Epidermal melanocyte (primary cell): Measurements from ENCODE around the gene FBLN2.

Experiments used
- DNase-seq: peaks from one replicate; pipeline ENCODE4 v3.0.0; 2011; ENCODE audit warnings: low spot score; ENCODE audit not compliant: insufficient read length

Gene FBLN2

DNA sequence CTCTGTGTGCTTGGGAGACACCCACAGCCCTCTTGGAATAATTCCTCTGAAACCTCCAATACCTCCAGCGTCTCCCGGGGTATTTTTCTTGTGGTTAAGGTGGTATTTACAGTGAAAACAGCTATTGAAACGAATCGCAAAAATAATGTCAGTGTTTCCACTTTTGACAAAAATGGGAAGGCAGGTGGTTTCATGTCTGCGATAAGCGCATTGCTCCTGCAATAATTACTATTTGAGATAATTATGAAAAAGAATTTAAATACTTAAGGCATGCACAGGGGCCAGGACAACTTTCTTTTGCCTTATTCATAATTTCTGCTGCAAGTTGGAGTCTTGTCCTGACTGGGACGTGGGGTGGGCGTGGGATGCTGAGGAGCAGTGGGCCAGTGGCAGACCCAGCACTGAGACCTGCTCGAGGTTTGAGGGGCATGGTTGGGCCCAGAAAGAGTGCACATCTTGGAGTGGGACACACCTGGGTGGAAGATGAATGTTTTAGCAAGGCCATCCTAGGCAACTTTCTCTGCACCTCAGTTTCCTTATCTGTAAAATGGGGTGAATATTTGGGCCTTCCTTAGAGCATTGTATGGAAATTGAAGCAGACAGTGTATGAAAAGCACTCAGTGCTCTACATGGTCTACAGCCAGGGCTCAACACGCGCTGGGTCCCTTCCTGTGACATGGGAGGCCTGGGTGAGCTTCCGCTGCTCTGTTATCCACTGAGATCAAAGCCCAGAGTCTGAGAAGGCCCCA lies 110.5 kb downstream of the FBLN2 start:
- DNase-seq: no peak

DNA sequence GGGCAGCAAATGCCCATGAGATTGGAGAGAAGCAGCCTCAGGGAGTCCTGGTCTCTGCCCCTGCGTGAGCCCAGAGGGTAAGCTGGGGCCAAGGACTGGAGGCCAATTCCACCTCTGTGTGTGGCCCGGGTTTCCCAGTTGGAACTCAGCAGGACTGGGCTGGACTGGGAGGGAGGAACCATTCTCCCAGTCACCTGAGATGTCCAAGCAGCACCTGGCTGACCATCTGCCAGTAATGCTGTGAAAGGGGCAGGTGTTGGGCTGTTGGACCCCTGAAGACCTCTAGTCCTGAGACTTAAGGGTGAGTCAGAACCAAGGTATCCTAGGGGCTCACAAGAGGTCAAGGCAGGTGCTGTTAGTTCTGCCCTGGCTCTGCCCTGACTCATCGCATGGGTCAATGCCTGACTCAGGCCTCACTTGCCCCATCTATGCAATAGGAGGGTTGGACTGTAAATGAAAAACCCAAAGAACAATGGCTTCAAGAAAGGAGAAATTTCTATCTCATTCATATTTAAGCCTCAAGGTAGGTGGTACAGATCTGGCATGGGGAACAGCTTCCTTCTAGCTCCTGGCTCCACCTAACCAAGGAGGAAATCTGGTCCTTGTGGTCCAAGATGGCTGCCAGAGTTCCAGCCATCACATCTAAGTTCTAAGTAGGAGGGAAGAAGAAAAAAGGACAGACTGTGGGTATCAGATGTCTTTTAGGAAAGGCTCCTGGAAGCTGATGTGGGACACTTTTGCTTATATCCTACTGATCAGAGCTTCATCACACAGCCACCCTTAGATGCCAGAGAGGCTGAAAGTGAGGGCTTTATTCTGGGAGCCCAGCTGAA lies 111.3 kb downstream of the FBLN2 start:
- DNase-seq: no peak

DNA sequence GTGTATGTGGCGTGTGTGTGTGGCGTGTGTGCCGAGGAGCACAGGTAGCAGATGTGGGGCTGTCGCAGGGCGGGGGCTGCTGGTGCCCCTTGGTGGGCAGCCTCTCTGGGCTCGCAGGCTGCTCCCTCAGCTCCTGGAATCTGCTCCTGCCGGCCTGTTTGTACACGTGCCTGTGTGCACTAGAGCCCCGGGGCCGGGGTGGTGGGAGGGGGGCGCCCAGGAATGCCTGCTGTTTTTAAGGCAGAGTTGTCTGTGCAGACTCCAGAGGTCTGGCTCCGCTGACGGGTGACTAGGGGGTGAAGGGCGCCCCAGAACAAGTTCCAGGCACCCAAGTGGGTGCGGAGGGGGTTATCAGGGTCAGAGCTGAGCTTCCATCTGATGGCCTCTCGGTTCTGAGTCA lies 112.2 kb downstream of the FBLN2 start:
- no peak for DNase-seq

DNA sequence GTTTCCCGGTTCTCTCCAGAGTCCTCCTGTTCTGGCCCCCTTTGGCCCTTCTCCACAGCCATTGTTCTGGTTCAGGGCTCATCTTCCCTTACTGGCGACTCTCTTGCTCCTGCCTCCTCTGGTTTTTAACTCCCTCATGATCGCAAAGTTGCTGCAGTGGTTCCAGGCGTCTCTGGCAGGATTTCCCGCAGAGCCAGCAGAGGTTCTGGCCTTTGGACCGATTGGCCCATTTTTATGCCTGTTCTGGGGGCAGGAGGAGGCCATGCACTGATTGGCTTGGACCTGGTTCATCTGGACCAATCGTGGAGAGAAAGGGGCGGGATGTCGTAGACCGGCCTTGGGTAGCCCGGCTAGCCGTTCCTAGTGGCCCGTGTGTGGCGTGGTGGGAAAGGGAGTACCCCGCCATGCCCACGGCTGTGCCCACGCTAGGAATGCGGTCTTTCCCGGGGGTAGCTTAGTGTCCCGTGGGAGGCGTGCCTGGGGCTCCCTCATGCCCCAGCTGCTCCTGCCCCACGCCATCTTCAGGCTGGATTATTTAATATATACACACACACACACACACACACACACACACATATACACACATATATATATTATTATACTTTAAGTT lies 113.4 kb downstream of the FBLN2 start:
- DNase-seq: no peak

DNA sequence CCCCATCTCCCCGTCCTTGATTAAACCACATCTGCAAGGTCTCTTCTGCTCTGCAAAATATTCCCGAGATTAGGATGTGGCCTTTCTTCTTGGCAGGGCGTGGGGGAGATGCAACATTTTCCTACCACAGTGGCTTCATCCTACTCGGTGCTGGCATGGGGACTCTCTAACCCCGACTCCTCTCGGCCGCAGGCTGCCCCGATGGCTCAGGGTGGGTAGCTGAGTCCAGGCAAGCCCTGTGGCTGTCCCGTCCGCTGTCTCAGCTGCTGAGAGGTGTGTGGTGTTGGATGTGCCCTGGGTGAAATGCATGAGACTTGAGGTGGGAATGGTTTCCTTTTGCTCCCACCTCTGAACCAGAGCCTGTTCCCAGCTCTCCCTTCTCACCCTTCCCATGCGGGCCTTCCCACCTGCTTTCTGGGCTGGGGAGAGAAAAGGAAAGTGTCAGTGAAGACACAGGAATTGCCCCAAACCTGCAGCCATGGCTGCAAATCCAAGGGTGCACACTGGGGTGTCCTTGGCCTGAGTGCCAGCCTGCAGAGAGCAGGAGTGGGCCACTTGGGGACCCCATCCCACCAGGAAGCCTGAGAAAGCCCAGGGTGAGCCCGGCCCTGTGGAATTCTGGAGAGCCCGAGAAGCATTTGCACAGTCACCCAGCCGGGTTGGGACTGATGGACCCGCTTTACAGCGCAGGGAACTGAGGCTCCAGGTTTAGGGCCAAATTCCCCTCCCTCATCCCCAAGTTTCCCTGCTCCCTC lies 115.0 kb downstream of the FBLN2 start:
- DNase-seq: no peak

DNA sequence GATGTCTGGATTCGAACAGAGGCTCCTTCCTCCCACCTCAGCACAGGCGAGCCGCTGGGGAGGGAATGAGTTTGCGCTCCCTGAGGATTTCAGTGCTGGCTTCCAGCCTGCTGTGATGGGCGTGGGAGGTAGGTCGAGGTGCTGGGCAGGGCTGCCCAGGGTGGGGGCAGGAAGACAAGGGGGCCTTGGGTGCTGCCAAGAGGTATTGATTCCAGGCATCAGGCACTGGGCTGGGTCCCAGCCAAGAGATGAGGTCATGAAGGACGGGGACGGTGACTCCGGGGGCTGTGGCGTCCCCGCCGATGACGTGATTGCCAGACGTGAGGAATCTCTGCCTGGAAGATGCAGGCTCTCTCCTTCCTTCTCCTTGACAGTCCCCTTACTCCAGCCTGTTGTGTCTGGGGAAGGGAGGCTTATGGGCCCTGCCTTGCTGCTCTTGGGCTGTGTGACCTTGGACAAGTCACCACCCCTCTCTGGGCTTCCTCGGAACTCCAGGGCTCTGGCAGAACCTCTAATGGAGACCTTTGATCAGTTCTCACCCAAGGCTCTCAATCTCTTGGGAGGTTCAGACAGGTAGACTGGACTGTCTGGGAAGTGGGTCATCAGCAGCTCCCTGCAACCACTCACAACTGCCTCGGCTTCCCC lies 116.8 kb downstream of the FBLN2 start:
- DNase-seq: no peak

DNA sequence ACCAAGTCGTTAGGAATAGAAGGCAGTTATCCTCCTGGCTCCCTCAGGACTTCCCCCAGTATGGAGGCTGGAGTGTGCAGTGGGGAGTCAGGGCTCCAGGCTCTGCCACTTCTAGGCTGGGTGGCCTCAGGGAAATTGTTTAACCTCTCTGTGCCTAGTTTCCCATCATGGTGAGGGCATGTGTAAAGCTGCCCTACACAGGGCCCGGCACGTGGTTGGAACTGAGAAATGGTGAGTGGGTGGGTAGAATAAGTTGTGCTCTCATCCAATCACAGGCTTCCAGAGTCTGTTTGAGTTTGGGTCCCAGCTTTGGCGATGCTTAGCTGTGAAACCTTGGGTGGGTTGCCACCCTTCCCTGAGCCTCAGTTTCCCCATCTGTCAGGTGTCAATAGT lies 117.3 kb downstream of the FBLN2 start:
- no peak for DNase-seq

DNA sequence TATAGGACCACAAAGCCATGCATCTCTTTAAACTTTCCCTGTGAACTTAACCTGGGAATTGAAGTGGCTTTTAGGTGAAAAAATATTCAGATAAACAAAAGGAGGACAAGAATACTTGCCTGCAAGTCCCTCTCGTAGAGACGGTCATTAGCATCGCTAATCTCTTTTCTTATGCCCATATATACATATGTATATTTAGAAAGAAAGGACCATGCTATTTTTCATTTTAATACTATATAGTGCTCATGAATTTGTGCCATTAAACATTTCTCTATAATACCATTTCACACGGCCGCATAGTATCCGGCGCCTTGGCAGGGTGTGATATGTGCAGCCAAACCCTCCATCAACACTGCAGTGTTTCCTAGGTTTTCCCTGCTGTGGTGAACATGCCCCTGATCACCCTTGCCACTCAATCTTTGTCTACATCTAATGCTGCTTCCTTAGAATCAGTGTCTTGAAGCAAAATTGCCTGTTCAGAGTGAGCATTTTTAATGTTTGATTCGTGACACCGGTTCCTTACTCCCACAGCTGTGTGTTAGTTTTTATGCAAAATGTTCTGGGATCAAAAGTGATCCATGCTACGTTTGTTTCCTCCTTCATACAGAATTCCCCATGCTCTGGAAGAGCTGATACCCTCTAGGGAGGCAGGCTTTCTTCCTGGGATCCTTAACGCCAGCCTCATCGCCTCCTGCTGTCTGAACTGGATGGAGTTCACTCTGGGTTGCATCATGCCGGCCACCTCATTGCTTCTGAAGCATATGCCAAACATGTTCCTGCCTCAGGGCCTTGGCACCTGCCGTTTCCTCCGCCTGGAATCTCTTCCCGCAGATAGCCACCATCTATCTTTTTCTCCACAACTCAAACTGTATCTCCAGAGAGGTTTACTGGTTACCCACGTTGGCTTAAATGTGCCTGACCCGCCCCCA lies 118.1 kb downstream of the FBLN2 start:
- DNase-seq: no peak

DNA sequence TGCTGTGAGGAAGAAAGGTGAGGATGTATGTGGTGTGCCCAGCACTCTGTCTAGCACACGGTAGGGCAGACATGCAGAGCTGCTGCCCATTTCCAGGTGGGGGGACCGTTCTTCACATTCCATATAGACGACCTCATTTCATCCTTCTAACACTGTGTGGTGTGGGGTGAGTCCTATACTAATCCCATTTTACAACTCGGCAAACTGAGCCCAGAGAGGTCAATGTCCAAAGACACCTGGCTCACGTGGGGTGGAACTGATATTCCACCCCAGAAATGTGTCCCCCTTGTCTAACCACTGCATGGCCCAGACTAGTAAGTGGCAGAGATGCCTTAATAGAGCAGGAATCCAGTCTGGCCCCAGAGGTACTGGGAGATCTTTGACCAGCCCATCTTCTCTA lies 119.2 kb downstream of the FBLN2 start:
- DNase-seq: no peak

DNA sequence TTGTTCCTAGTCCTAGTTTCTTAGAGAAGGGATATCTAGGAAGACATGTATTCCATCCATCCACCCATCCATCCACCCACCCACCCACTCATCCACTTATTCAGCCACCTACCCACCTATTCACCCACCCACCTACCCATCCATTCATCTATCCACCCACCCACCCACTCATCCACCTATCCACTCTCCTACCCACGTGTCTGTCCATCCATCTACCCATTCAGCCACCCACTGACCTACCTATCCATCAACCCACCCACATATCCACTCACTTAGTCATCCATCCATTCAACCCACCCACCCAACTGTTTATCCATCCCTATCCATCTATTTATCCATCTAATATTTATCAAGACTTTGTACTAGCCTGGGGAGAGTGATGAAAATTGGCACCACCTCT lies 120.5 kb downstream of the FBLN2 start:
- DNase-seq: no peak

DNA sequence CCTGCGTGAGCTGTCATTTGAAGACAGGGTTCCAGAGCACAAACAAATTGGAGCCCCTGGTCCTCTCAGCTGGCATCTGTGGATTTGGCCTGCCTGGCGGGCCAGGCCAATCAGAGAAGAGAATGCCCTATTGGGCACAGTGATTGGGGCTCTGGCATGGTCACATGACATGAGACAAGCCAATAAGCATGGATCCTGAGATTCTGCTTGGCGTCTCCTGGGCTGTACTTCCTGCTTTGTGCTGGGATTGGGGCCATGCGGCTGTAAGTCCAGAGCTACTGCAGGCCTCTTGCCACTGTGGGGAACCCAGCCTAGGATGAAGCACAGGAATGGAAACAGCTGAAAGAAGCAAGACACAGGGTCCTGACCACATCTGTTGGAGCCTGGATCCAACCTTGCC lies 121.4 kb downstream of the FBLN2 start:
- no peak for DNase-seq

DNA sequence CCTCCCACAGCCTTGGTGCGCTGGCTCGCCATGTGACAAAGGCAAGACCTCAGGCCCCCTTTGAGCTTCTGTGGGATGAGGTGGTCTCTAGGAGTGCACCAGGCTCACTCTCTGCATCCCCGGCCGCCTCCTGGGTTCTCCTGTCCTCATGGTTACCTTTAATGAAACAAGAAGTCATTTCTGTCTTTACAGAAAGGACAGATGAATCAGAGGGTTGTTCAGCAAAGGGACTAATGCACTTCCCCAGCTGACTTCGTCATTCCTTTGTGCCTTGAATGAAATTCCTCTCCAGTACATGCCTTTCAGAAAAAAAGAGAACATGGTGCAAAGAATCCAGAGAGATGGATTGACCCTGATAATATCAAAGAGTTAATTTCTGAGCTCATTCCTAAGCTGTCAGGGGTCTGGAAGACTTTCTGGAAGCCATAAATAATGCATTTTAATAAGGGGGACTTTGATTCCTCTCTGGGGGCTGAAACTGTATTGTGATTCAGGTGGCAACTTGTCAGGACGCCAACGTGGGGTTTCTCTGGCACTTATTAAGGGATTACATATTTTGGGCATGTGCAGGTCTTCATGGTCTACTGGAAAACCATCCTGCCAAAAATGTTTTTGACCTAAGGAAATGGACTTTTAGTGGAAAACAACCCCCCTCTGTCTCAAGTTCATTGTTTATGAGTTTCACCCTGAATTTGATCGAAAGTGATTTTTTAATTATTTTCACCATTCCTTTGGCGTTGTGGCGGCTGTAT lies 122.7 kb downstream of the FBLN2 start:
- no peak for DNase-seq

DNA sequence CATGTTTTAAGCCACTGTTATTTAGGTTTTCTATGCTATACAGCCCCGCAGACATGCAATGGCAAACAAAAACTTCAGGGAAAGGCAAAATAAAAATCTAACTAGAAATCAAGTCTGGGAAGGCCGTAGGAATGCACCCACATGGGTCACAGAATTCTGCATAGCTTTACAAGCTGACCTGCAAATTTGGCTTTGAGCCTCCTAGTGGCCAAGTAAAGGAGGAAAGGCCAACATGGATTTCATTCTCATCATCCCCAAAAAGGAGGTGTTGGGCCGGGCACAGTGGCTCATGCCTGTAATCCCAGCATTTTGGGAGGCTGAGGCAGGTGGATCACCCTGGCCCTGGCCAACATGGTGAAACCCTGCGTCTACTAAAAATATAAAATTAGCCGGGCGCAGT lies 124.3 kb downstream of the FBLN2 start:
- DNase-seq: no peak

DNA sequence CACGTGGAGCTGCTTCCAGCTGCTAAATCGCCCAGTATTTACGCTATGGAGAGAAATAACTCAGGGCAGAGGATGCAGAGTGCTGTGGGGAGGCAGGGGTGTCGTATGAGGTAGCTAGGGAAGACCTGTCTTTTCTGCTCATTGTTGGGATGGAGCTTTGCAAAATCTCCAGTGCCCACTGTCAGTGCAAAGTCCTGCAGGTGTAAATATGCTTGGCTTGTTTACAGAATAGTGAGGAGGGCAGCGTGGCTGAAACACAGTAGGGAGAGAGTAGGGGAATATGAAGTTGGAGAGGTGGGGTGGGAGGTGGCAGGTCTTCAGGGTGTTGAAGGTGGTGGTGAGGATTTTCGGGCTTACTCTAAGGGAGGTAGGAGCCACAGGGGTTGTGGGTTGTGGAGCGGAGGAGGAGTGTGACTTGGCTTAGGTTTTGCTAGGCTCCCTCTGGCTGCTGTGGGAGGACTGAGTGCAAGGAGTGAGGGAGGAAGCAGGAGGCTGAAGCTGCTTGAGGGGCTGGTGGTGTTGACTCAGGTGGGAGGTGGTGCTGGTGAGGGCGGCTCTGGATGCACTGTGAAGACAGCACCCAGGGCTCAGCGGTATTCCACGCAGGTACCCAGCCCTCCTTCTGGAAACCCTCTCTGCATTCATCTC lies 125.7 kb downstream of the FBLN2 start:
- DNase-seq: no peak

DNA sequence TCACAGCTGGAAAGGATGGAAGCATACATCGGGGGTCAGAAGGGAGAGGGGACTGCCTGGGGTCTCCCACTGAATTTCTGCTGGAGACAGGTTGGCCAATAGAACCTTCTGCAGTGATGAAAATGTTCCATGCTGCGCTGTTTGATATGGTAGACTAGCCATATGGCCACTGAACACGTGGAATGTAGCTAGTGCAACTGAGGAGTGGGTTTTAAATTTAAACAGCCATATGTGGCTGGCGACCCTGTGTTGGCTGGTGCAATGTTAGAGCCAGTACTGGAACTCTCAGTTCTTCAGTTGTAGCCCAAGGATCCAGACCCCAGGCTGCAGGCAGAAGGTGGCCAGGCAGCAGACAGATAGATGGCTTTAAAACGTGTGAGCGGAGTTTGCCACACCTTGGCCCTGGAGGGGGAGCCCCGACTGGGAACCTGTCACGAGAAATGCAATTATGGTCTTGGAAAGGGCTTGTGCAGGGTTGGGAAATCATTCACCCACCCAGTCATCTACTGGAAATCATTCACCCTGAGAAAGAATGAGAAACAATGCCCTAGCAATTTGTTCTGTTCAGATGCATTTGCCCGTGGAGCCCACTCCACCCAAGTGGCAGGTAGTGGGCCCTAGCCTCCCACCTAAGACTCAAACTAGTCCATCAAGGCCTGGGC lies 127.6 kb downstream of the FBLN2 start:
- no peak for DNase-seq

DNA sequence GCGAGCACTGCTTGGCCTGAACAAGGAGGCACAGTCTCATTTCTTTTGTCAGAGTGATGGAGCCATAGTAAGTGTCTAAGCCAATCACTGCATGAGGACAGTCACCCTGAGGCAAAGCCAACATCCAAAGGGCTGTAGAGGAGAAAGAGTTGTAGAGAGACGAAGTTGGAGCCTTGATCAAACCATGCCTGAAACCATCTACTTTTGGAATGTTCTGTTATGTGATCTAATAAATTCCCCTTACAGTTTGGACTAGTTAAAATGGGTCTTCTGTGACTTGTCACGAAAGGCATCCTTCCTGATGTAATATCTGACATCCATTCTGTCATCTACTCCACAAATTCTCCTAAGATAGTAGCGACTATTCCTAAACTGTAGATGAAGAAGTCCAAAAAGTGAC lies 128.3 kb downstream of the FBLN2 start:
- no peak for DNase-seq

DNA sequence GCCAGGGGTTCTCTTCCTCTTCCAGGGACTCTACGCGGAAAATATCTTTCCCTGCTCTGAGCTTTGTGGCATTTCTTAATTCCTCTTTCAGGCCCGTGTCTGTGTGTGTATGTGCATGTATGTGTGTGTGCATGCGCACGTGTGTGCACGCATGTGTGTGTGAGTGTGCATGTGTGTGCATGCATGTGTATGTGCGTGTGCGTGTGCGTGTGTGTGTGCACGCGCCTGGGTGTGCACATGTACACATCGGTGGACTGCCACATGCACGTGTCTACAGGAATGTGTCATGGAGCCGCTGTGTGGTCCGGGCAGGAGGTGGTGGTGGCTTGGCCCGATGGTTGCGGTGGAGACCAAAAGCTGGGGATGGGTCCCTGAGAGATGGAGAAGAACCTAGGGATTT lies 133.0 kb downstream of the FBLN2 start:
- no peak for DNase-seq

DNA sequence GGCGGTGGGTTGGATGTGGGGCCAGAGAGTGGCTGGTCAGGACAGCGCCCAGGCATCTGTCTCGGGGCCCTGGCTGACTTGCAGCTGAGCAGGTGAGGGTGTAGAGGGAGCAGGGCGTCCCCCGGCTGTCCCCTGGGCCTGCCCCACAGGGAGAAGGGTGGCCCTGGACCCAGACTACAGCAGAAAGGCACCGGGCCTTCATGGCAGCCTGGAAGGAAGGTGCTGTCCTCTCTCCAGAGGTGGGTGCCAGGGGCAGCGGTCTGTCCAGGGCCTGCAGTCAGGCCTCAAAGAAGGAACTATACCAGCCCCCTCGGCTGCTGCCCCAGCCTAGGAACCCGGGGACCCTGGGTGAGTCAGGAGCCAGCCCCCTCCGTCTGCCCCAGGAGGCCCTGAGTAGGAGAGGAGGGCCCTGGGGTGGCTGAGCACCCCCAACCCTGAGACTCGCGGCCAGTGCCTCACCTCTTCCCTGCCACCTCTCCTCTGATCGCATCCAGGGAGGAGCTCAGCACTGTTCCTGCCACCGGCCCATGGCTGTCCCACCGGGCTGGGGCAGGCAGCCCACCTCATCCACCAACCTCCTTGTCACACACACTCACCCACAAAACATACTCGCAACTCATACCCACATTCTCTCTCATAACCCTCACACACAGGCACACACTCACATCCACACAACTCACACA lies 133.5 kb downstream of the FBLN2 start:
- DNase-seq: no peak
